MM.1S (cell line): ENCODE measurements around the gene SLC22A14.

Experiments
- DNase-seq: peaks from one replicate; pipeline ENCODE4 v3.0.0-alpha.2; 2015
- H2AFZ ChIP-seq: fragments of 300-600 bp; sonication (generic); 2 replicates; pipeline ENCODE4 v1.6.0; 2016; ENCODE audit warnings: antibody characterized with exemption, low read length
- H3F3A ChIP-seq: fragments of 300-600 bp; sonication (generic); 2 replicates; pipeline ENCODE4 v1.6.1; 2016; ENCODE audit warnings: mild to moderate bottlenecking, antibody characterized with exemption, low read length, moderate library complexity, mixed read lengths; ENCODE audit not compliant: insufficient read depth
- H3K27ac ChIP-seq: fragments of 300-600 bp; sonication (generic); 2 replicates; pipeline ENCODE4 v1.5.1; 2016; ENCODE audit warnings: mild to moderate bottlenecking, low read length
- H3K27me3 ChIP-seq: fragments of 300-600 bp; sonication (generic); replicated peaks from 2 replicates; pipeline ENCODE4 v1.6.0; 2016; ENCODE audit warnings: low read length; ENCODE audit not compliant: insufficient read depth
- H3K36me3 ChIP-seq: fragments of 300-600 bp; sonication (generic); replicated peaks from 2 replicates; pipeline ENCODE4 v1.6.1; 2016; ENCODE audit warnings: mild to moderate bottlenecking, low read length, mixed read lengths; ENCODE audit not compliant: insufficient read depth
- H3K4me1 ChIP-seq: fragments of 300-600 bp; sonication (generic); 2 replicates; pipeline ENCODE4 v1.6.1; 2016; ENCODE audit warnings: low read length, mixed read lengths
- H3K4me2 ChIP-seq: fragments of 300-600 bp; sonication (generic); 2 replicates; pipeline ENCODE4 v1.6.0; 2016; ENCODE audit warnings: low read depth, low read length
- H3K4me3 ChIP-seq: fragments of 300-600 bp; sonication (generic); 2 replicates; pipeline ENCODE4 v1.5.1; 2016; ENCODE audit warnings: low read length, mixed read lengths
- H3K79me2 ChIP-seq: fragments of 300-600 bp; sonication (generic); 2 replicates; pipeline ENCODE4 v1.6.1; 2016; ENCODE audit warnings: mixed run types, low read length, mixed read lengths
- H3K9ac ChIP-seq: fragments of 300-600 bp; sonication (generic); 2 replicates; pipeline ENCODE4 v1.6.1; 2016; ENCODE audit warnings: low read length, mixed read lengths
- H3K9me2 ChIP-seq: fragments of 300-600 bp; sonication (generic); replicated peaks from 2 replicates; pipeline ENCODE4 v1.6.1; 2016; ENCODE audit warnings: mild to moderate bottlenecking, low read length, mixed read lengths; ENCODE audit not compliant: insufficient read depth
- H3K9me3 ChIP-seq: fragments of 300-600 bp; sonication (generic); replicated peaks from 2 replicates; pipeline ENCODE4 v1.6.1; 2016; ENCODE audit warnings: mild to moderate bottlenecking, low read length, mixed read lengths; ENCODE audit not compliant: insufficient read depth
- H4K20me1 ChIP-seq: fragments of 300-600 bp; sonication (generic); 2 replicates; pipeline ENCODE4 v1.6.1; 2016; ENCODE audit warnings: mild to moderate bottlenecking, low read length, moderate library complexity, mixed read lengths; ENCODE audit not compliant: insufficient read depth
- CTCF ChIP-seq: fragments of 300-600 bp; sonication (generic); IDR thresholded peaks from 2 replicates; pipeline ENCODE4 v1.5.1; 2016; ENCODE audit warnings: antibody characterized with exemption, low read length, mixed read lengths
- EZH2 ChIP-seq: fragments of 300-600 bp; sonication (generic); optimal IDR thresholded peaks from 2 replicates; pipeline ENCODE3; 2017; ENCODE audit warnings: low read depth, mild to moderate bottlenecking, antibody characterized with exemption, low read length, mixed read lengths
- EZH2phosphoT487 ChIP-seq: fragments of 300-600 bp; sonication (generic); IDR thresholded peaks from 2 replicates; pipeline ENCODE4 v1.6.1; 2018; ENCODE audit warnings: antibody characterized with exemption, low read length

SLC22A14 gene

GRCh38 chr3:38331257-38332022 is 49.3 kb downstream of the SLC22A14 start:
- Histone ChIP-seq H3K4me1 (no peaks in the 10 kb centered on the region), H3K4me2 (no peak overlapping the region), H3K27me3 (no peaks in the 10 kb centered on the region), H2AFZ (no peak overlapping the region), H3K9me2 (no peaks in the 10 kb centered on the region), H3F3A (no peaks in the 10 kb centered on the region), H3K79me2 (no peaks in the 10 kb centered on the region), H3K9me3 (no peaks in the 10 kb centered on the region), H3K4me3 (no peak overlapping the region), H3K27ac (no peak overlapping the region), H3K9ac (no peak overlapping the region), H3K36me3 (no peaks in the 10 kb centered on the region), H4K20me1 (no peaks in the 10 kb centered on the region)
- no peak for TF ChIP-seq CTCF
- no peak for TF ChIP-seq EZH2phosphoT487
- TF ChIP-seq EZH2, result no peak
- no peak for DNase-seq

- DNase-seq, result no peak
- Histone ChIP-seq H3K4me2 (no peak overlapping the region), H3K9ac (no peak overlapping the region), H2AFZ (no peak overlapping the region), H3K79me2 (no peaks in the 10 kb centered on the region), H4K20me1 (no peaks in the 10 kb centered on the region), H3K9me3 (no peaks in the 10 kb centered on the region), H3F3A (no peaks in the 10 kb centered on the region), H3K4me3 (no peak overlapping the region), H3K9me2 (no peaks in the 10 kb centered on the region), H3K36me3 (no peaks in the 10 kb centered on the region), H3K27ac (no peak overlapping the region), H3K4me1 (no peaks in the 10 kb centered on the region), H3K27me3 (no peaks in the 10 kb centered on the region)
- TF ChIP-seq EZH2 (no peak), CTCF (no peak), EZH2phosphoT487 (no peak)
Measured at GRCh38 chr3:38332201-38332600, 50.1 kb downstream of the SLC22A14 start.

GRCh38 chr3:38334142-38335055 is 52.3 kb downstream of the SLC22A14 start:
- no peaks in the 10 kb centered on the region for H4K20me1 ChIP-seq
- no peak overlapping the region for H3K4me3 ChIP-seq
- H3K4me1 ChIP-seq, result no peaks in the 10 kb centered on the region
- TF ChIP-seq EZH2phosphoT487, result no peak
- no peak for TF ChIP-seq EZH2
- no peak for TF ChIP-seq CTCF
- H3K9ac ChIP-seq, result no peak overlapping the region
- H3K27me3 ChIP-seq, result no peaks in the 10 kb centered on the region
- H3K36me3 ChIP-seq, result no peaks in the 10 kb centered on the region
- no peak overlapping the region for H3K27ac ChIP-seq
- H3F3A ChIP-seq, result no peaks in the 10 kb centered on the region
- no peaks in the 10 kb centered on the region for H3K9me2 ChIP-seq
- H3K9me3 ChIP-seq, result no peaks in the 10 kb centered on the region
- H3K4me2 ChIP-seq, result no peak overlapping the region
- no peak overlapping the region for H2AFZ ChIP-seq
- H3K79me2 ChIP-seq, result no peaks in the 10 kb centered on the region
- no peak for DNase-seq
